CD4-positive, alpha-beta T cell treated with Interleukin-17A for 4 hours (primary cell): ENCODE data around the gene SCRT2.
"Not testable (repeated sequence)": the region's sequence is repeated elsewhere in the genome, so short reads cannot be mapped to it uniquely, and the experiment has no call there.

Source experiments
- DNase-seq: peaks from one replicate; pipeline ENCODE4 v3.0.0-alpha.2; 2020; ENCODE audit warnings: mixed read lengths

SCRT2 gene

DNA sequence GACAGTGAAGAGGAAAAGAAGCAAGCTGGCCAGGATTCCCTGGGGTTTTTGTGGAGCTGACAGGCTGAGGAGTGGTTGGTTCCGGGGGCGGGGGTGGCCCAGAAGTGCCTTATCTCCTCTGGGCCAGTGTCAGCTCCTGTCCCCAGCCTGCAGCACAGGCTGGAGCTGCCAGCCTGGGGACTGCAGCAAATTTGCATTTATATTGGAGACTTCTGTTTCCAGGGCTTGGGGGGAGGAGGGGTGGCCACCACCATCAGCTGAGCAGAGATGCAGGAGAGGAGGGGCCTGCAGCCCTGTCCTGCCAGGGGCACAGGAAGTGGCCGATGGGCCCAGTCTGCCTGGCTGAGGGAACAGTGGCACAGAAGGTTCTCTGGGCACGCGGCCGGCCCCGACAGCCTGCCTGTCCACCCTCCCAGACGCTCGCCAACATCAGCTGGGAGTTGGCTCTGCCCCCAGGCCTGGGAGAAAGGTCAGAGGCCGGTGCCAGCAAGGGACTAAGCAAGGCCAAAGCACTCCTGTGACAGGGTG, 24.3 kb upstream of the SCRT2 start:
- no peak for DNase-seq

DNA sequence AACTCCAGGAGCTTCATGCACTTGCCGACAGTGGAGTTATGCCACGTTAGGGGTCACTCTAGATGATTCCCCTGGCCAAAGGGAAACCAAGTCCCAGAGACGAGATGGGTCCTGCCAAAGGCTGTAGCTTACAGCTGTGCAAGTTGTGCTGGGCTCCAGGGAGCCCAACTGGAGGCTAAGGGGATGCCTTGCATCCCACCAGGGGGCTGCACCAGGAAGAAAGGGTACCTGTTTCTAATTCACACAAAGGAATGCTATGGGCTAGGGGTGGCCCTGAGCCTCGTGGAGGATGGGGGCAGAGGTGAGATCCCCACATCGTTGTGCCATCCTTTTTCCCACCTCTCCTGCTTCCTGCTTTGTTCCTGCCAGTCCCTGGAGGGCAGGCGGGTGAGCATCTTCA, 23.7 kb upstream of the SCRT2 start:
- DNase-seq, result no peak

DNA sequence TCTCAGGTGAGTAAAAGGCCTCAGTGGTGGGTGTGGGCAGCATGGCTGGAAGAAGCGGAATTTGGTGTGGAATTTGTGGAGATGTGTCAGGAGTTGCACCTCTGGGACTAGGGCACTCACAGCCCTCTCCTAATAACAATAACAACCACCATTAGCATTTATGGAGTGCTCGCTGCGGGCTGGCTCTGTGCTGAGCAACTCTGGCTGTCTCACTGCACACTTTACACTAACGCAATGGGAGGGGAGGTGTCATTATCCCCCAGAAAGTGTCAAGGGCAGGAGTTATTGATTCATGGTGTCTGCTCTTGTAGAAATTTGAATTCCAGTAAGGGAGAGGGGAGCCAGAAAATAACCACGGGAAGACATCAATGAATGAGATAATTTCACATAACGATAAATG, 22.7 kb upstream of the SCRT2 start:
- no peak for DNase-seq

DNA sequence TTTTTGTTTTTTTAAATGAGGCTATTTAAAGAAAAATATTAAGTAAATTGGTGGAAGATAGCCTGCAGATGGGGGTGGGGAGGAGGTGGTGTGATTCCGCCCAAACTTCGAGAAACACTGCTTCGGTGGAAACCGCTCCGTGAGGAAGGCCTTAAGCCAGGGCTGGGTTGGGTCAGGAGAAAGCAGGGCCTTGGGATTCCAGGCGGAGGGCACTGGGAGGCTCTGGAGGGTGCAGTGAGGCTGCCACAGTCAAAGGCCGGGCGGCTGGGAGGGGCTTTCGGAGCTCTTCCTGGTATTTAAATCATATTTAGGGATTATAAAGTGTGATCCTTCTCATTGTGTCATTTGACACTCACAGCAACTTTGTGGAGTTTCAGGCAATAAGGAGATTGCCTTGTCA, 22.2 kb upstream of the SCRT2 start:
- DNase-seq, result no peak

DNA sequence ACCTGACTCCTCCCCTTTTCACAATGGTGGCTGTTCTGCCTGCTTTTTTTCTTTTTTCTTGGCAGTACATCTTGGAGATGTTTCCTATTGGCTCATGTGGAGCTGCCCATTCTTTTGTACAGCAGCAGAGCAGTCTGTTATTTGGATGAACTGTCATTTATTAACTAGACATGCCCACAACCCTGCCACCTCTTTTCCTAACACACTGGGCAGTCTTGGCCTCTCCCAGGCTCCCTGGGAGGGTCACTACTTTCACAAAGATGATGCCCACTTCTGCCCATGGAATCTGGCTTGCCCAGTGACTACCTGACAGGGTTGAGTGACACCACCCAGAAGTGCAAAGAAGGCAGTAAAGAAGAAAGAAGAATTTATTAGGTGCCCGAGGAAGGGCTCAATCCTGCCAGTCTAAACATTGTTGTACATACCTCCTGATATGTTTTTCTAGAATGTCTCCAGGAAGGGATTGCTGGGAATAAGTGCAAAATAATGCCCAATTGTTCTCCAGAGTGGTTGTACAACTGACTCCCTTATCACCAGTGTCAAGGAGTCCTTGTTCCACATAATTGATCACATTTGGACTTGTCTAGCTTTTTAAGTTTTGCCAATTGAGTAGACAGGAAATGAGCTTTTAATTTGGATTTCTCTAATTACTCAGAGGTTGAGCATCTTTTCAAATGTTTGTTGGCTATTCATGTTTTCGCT, 19.7 kb upstream of the SCRT2 start:
- DNase-seq, result no peak

DNA sequence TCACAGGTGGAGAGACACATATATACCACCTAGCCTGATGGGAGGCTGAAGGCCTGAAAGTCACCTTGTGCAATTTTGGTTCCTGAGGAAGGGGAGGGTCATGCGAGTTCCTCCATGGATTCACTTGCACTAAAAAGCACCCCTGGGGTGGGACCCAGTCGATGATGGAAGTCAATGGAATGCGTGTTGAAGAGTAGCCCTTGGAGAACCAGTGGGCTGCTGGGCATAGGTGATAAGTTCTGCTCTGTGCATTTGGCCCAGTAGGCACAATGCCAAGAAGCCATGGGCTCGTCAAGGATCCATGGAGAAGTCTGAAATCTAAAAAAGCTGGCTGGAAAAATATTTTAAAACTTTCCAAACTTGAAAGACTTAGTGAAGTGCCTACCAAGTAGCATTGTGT, 18.9 kb upstream of the SCRT2 start:
- DNase-seq, result no peak

DNA sequence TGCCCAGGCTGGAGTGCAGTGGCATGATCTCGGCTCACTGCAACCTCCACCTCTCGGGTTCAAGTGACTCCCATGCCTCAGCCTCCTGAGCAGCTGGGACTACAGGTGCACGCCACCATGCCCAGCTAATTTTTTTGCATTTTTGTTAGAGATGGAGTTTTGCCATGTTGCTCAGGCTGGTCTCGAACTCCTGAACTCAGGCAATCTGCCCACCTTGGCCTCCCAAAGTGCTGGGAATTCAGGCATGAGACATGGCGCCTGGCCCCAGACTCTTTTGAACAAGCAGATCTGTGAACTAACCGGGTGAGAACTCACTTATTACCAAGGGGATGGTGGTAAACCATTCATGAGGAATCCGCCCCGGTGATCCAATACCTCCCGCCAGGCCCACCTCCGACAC, 18.2 kb upstream of the SCRT2 start:
- DNase-seq, result not testable (repeated sequence)

DNA sequence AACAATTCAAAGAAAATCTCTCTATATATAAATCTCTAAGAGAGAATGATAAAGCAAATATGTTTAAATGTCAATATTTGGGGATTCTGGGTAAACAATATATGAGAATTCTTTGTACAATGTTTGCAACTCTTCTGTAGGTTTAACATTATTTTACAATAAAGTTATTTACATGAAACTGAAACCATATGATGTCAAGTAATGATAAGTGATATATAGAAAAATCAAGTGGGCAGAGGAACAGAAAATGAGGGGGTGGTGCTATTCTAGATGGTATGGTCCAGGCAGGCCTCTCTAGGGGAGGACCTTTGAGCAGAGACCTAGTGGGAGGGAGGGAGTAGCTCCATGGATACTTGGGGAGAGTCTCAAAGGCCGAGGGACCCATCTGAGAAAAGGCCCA, 16.4 kb upstream of the SCRT2 start:
- no peak for DNase-seq

DNA sequence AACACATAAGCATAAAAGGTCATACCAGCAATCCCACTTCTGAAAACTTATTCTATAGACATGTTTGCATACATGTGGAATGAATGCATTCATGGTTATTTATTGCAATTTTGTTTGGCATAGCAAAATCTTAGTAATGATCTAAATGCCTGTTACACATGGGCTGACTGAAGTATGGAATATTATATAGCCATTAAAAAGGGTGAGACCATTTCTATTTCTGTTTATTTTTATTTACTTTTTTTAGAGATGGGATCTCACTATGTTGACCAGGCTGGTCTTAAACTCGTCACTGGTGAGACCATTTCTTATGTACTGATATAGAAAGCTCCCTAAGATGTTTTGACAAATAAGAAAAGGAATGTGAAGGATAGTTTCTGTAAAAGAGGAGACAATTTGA, 14.3 kb upstream of the SCRT2 start:
- no peak for DNase-seq

DNA sequence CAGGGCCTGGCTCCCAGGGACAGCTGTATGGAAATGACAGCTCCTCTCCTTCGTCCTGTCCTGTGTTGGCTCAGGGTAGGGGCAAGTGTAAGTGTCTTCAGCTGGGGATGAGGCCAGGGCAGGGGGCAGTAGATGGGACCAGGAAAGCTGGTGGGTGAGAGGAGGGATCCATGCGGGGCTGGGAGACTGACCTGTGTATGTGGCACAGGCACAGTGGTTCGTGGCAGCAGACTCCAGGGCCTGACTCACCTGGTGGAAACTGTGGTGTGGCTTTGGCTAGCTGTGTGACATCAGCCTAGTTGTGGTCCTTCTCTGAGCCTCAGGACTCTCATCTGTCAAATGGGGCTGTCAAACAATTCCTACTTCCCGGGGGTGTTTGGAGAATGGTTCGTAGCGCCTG, 13.7 kb upstream of the SCRT2 start:
- no peak for DNase-seq

DNA sequence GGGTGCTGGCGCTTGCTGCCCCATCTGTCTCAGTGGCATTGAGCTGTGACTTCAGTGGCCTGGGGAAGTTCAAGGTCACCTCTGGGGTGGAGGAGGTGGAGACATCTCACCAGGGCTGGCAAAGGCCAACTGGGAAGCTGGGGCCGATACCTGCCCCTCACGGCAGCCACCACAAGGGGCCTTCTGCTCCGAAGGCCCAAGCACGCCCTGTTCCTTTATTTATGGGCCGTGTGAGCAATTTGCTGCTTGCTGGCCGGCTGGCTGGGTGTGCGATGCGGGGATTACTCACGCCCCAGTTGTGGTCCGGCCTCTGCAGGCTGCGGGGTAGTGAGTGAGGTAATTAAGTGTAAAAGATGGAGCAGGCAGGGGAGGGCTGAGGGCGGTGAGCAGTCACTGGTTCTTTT, 13.2 kb upstream of the SCRT2 start:
- DNase-seq, result no peak

DNA sequence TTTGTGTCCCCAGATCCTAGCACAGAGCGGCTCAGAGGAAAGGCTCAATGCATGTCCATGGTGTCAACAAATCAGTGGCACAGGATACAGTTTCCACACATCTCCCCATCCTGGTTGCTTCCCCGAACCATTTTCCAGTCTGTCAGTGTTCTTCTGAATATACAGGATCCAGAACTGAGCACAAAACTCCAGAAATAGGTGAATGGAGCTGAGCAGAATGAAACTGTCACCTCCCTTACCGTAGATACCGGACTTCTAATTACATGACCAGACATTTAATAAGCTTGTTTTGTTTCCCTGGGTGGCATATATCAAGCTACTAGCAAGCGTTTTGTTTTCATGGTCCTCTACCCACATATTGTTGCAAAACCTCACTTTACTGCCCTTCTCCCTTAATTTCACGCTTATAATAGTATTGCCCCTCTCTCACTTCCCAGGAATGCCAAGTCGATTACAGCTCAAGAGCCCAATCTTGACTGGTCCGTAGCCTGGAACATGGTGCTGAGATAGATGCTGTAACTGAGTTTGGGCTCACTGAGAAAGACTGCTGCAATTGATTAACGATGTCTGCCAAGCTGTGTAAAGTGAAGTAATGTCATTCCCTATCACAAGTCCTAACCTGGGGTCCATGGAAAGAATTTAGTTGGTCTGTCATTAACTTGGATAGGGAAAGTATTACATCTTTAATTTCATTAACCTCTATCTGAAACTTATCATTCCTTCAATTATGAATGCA, 12.0 kb upstream of the SCRT2 start:
- no peak for DNase-seq

DNA sequence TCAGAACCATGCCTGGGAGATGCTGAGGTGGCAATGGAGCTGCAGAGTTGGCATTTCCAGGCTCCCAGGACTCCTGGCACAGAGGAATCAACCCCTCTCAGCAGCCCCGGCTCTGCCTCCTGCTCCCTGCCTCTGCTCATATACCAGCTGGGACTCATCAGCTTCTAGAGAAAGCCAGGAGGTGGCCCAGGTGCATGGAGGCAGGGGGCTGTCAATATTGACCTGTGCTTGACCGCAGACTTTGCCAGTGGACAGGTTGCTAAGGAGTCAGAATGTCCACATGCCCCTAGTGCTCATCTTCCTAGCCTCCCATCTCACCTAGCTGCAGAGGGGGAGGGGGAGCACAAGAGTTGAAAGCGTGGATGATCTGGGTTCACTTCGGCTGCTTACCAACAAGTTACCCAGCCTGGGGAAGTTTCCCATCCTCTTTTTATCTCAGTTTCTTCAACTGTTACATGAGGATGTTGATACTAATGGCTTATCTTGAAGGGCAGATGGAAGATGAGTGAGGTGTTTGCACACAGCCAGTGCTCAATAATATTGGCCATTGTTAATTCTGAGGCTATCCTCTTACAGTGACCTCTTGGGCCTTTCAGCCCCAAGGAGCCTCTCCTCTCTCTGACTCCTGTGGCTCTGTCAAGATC, 9.2 kb upstream of the SCRT2 start:
- no peak for DNase-seq

DNA sequence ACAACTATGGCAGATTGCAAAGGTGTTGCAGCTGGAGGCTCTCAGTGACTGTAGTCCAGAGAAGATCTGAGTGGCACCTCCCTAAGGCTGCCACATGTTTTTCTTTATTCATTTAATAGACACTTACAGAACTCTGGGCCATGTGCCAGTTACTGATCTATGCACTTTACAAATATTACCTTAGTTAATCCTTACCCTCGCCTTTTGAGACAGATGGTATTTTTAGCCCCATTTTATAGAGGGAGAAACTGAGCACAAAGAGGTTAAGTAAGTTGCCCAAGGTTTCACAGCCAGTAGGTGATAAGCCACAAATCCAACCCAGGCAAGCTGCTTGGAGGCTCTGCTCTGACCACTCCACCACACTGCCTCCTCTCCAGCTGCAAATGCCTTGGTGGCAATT, 6.5 kb upstream of the SCRT2 start:
- no peak for DNase-seq

DNA sequence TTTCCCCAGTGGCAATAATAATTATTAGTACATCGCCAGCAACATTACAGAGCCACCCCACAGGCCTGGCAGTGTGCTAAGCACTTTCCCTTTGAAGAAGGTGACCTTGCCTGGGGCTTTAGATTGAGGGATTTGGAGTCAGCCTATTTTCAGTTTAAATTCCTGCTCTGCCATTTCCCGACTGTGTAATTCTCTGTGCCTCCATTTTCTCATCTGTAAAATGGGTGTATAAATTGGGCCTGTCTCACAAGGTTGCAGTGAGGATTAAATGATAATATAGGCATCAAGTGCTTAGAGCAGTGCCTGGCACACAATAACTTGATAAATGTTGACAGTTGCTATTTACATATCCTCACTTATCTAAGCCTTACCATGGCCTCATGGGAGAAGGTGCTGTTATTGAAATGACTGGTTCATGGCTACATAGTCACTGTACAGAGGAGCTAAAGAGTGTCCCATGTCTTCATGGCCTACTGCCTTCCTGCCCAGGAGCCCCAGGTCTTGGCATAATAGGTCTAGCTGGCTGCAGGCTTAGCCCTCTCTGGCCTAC, 5.1 kb upstream of the SCRT2 start:
- no peak for DNase-seq

DNA sequence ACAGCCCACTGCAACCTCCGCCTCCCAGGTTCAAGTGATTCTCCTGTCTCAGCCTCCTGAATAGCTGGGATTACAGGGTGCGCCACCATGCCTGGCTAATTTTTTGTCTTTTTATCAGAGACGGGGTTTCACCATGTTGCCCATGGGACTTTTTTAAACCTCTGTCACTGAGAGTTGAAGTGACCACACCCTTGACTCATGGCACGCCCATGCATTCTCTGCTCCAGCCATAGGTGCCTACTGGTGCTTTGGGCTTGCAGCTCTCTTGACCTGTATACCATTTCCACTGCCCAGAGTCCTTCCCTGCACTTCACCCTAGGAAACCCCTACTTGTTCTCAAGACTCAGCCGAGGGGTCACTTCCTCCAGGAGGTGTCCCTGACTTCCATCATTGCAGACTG, 2.4 kb upstream of the SCRT2 start:
- DNase-seq, result no peak

DNA sequence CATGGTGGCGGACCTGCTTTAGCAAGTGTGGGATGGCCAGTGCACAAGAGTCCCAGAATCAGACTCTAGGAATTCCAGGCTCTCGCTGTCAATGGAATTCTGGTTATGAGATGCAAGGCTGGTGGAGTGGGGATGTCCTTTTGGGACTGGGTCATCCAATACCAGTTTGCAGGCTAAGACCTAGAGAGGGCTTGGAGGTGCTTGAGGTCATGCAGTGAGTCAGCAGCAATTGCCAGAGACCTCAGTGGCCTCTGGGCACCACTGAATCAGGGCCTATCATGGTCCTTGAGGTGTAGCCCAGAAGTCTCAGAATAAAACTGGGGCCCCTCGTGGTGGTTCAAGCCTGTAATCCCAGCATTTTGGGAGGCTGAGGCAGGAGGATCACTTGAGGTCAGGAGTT, 1.4 kb upstream of the SCRT2 start:
- DNase-seq, result no peak

DNA sequence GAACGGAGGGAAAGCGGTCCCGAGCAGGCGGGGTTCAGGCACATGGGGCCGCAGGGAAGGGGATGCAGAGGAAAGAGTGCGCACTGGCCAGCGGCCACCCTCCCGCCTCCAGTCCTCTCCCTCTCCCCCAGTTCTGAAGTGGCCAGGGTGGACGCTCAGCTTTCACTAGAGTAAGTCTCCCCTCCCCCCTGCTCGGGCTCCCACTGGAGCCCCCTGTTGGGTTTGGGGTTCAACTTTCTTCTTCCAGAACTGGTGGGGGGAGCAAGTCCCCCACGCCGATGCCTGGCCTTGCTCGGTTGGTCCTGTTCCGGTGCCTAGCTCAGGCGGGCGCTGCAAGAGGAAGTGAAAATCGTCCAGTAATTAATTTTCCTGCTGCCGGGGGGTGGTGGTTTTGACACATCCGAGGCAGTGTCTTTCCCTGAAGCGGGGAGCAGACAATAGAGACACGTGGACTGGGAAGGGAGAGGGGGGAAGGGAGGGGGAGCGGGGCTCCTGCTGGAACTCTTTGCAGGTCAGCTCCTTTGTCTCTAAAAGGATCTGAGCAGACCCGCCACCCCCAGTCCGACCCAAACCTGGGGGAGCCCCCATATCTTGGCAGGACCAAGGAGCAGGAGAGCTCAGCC, 824 bp upstream of the SCRT2 start:
- no peak for DNase-seq

DNA sequence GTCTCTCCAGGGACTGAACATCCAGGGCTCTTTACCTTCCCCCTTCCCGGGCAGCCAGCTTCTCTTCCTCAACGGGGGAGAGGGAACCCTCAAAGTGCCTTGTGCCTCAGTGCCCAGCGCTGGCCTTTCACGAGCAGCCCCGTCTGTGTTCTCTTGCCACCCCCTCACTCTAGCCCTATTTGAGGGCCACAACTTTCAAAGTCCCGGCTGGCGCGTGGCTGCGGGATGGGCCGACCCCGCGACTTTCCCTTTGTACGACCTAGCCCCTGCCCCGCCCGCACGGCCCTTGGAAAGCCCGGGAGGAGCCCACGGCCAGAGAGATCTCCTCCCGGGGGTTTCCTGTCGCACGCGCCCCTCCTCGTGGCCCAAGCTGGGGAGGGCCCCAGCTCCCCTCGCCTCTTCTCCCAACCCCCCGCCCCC, 559 bp downstream of the SCRT2 start:
- DNase-seq, result no peak

DNA sequence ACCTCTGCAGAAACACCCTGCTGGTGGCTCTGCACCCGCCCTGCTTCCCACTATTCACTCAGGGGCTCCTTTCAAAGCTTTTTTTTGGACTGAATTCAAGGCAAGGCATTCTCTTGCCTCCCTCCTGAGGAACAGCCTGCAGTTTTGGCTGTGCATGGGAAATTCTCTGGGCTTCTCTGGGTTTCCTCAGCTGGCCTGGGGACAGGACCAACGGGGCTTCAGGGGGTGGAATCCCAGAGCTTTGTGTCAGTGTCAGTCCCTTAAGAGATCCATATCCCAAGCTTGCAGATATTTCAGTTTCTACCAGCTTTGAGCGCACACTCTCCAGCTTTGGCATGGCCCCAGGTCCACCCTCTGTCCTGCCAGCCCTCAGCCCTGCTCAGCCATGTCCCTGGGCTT, 2.0 kb downstream of the SCRT2 start:
- DNase-seq, result no peak

DNA sequence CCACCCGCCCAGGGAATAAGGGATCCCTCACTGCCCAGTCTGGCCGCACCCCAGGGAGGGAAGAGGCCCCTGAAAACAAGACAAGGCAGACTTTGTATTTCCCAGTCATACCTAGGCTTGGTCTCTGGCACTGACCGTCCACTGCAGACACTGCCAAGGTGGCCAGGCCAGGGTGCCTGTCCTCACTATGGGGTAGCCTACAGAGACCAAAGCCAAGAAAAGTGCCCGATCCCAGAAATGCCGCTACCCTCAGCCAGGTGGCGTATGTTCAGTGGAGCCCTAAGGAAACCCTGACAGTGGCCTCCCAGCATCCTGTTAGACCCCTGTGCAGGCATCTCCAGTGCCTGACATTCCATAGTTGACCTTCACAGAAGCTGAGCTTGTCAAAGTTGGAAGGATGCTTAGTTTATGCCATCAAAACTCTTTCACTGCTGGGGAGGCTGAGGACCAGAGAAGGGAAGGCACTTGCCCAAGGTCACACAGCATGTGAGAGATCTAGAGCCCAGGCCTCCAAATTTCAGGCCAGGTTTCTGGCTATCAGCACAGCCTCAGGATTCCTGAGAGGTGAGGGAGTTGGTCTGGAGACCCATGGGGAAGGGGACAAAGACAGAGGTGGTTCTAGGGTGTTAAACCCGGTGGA, 2.5 kb downstream of the SCRT2 start:
- DNase-seq, result no peak

DNA sequence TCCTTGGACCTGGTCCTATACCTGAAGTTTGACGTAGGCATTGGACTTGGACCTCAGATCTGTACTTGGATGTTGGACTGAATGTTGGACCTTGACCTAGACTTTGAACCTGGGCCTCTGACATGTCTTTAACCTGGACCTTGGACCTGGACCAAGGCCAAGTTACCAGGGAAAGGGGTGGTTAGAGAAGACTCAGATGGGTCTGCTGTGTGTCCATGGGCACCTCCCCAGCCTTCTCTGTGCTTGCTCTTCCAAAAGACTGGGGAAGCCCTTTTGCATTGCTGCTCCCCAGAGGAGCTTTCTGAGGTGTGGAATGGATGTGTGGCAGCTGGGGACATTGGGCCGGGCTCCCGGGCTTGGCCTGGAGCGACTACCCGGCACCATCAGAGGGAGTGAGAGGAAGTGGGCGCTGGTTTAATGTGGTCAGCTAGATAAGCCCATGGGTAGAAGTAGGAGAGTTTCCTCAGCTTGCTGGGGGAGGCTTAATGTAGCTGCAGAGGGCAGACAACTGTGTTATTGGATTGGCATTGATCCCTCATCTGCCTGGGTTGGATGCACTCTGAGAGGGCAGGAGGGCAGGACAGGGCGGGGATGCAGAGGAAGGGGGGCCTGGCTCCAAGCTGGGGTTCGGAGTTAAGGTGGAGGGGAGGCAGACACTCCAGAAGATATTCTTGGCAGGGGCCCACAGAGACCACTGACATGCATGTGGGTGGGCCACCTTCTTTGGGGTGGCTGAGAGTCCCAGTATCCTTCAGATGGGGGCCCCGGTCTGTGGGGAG, 4.2 kb downstream of the SCRT2 start:
- DNase-seq, result no peak
